B cell (primary cell): ENCODE measurements around the gene PRRG4. TPM values are rescaled to one million over a fixed set of nuclear protein-coding genes. Genes with fewer than 3 reads are reported as not detected.

Experiments
- ATAC-seq: fragments of 200-7000 bp; cut with Tn5 transposase; one replicate; pipeline ENCODE4 v1.10.0; 2021; ENCODE audit warnings: low read depth, mild to moderate bottlenecking, moderate number of reproducible peaks, moderate library complexity
- CTCF ChIA-PET: fragments of 350-600 bp; sonication (Branson Sonifier 250); formaldehyde crosslinking; loops from one replicate; lab custom pipeline; 2021; ENCODE audit warnings: antibody characterized with exemption, inconsistent platforms; lab: Charles Lee
- POLR2A ChIA-PET: fragments of 350-600 bp; sonication (Branson Sonifier 250); formaldehyde crosslinking; loops from one replicate; lab custom pipeline; 2021; ENCODE audit warnings: antibody characterized with exemption; lab: Charles Lee
- DNase-seq: peaks from one replicate; pipeline ENCODE4 v3.0.0; 2013
- H2AFZ ChIP-seq: 2 replicates; pipeline ENCODE4 v1.6.1; 2012; ENCODE audit warnings: mild to moderate bottlenecking, low read depth, low read length; ENCODE audit not compliant: insufficient read depth, poor library complexity, severe bottlenecking
- H3K27ac ChIP-seq, 2 donors: 1 replicate in 1 of 2; 2 replicates in 1 of 2; pipeline ENCODE4 v1.5.1; 2012 to 2013; ENCODE audit warnings: low read length in 2 of 2, mild to moderate bottlenecking in 2 of 2, moderate library complexity in 1 of 2
- H3K27me3 ChIP-seq, 4 experiments: fragments of 200-600 bp in 1 of 4; sonication (generic) in 1 of 4; replicated peaks in 1 of 4; 1 replicate in 2 of 4; 2 replicates in 2 of 4; pipeline versions ENCODE4 v1.6.1 to v1.7.0; 2013 to 2016; ENCODE audit warnings: low read length in 3 of 4, mild to moderate bottlenecking in 2 of 4, mixed read lengths in 1 of 4, moderate library complexity in 1 of 4; ENCODE audit not compliant: insufficient read depth in 4 of 4, control insufficient read depth in 3 of 4; ENCODE audit errors: control extremely low read depth in 1 of 4
- H3K36me3 ChIP-seq, 2 experiments: replicated peaks in 1 of 2; 1 replicate in 1 of 2; 2 replicates in 1 of 2; pipeline versions ENCODE4 v1.6.1 to v1.7.1; 2013; ENCODE audit warnings: low read length in 1 of 2; ENCODE audit not compliant: insufficient read depth in 2 of 2, control insufficient read depth in 1 of 2; ENCODE audit errors: control extremely low read depth in 1 of 2, extremely low read depth in 1 of 2
- H3K4me1 ChIP-seq, 2 donors: fragments of 200-600 bp in 1 of 2; sonication (generic) in 1 of 2; 1 replicate in 1 of 2; 2 replicates in 1 of 2; pipeline versions ENCODE4 v1.5.1 to v1.6.1; 2013 to 2017; ENCODE audit warnings: low read length in 2 of 2; ENCODE audit not compliant: control insufficient read depth in 2 of 2, insufficient read depth in 2 of 2
- H3K4me2 ChIP-seq: replicated peaks from 2 replicates; pipeline ENCODE3; 2012; ENCODE audit warnings: mild to moderate bottlenecking, low read depth, low read length; ENCODE audit not compliant: poor library complexity, severe bottlenecking
- H3K4me3 ChIP-seq, 5 experiments: fragments of 200-600 bp in 1 of 5; sonication (generic) in 1 of 5; 1 replicate in 3 of 5; 2 replicates in 2 of 5; pipeline versions ENCODE4 v1.5.1 to v1.7.0; 2011 to 2016; ENCODE audit warnings: low read length in 4 of 5, mild to moderate bottlenecking in 4 of 5, low read depth in 2 of 5, control low read depth in 1 of 5, moderate library complexity in 1 of 5; ENCODE audit not compliant: insufficient read depth in 1 of 5; ENCODE audit errors: control extremely low read depth in 1 of 5, extremely low read depth in 1 of 5
- H3K79me2 ChIP-seq: fragments of 200-600 bp; sonication (generic); one replicate; pipeline ENCODE4 v1.6.0; 2016; ENCODE audit warnings: low read length; ENCODE audit not compliant: control insufficient read depth, insufficient read depth
- H3K9ac ChIP-seq: fragments of 200-600 bp; sonication (generic); 2 replicates; pipeline ENCODE4 v1.6.1; 2017; ENCODE audit warnings: mild to moderate bottlenecking, low read length, moderate library complexity
- H3K9me3 ChIP-seq, 3 donors: one replicate each; pipeline versions ENCODE4 v1.6.1 to v1.7.1; 2013; ENCODE audit warnings: low read length in 2 of 3; ENCODE audit not compliant: control insufficient read depth in 2 of 3, insufficient read depth in 1 of 3; ENCODE audit errors: control extremely low read depth in 1 of 3
- H4K20me1 ChIP-seq: 2 replicates; pipeline ENCODE4 v1.6.0; 2012; ENCODE audit warnings: mild to moderate bottlenecking, low read length; ENCODE audit not compliant: insufficient read depth, control insufficient read depth, poor library complexity, severe bottlenecking
- H3K27ac Mint-ChIP-seq: one replicate; pipeline ENCODE4 v1.8.0; 2021; ENCODE audit warnings: mixed read lengths
- H3K27me3 Mint-ChIP-seq: one replicate; pipeline ENCODE4 v1.8.0; 2021; ENCODE audit warnings: mixed read lengths
- H3K4me1 Mint-ChIP-seq: one replicate; pipeline ENCODE4 v1.8.0; 2021; ENCODE audit warnings: mixed read lengths
- H3K4me3 Mint-ChIP-seq: one replicate; pipeline ENCODE4 v1.8.0; 2021; ENCODE audit warnings: mixed read lengths
- H3K9me3 Mint-ChIP-seq: one replicate; pipeline ENCODE4 v1.8.0; 2022; ENCODE audit warnings: mixed read lengths; ENCODE audit not compliant: insufficient read depth
- EZH2 ChIP-seq: IDR thresholded peaks from 2 replicates; pipeline ENCODE4 v1.6.1; 2012; ENCODE audit warnings: borderline replicate concordance, low read depth, mild to moderate bottlenecking, moderate library complexity, low read length; ENCODE audit not compliant: insufficient read depth, poor library complexity, severe bottlenecking
- WGBS: methylation state at CpG from one replicate; pipeline ENCODE4 v1.1.5; 2013; ENCODE audit warnings: missing lambda C conversion rate; ENCODE audit not compliant: insufficient coverage; 5-methylcytosine and 5-hydroxymethylcytosine counted together
- intact Hi-C: fragments of 100-400 bp; cut with micrococcal nuclease; formaldehyde crosslinking; loops from one replicate; pipeline ENCODE4 v1.10.0; 2022
- polyA plus RNA-seq: library from polyadenylated mRNA; depleted of rRNA; stranded (reverse); fragments of >200 nt; gene quantifications from 2 replicates; pipeline ENCODE4 v1.2.3, GENCODE V29; 2012
- total RNA-seq, 2 donors: library from RNA; stranded (reverse); fragments of 120-200 nt in 1 of 2; gene quantifications; 1 replicate in 1 of 2; 2 replicates in 1 of 2; pipeline versions ENCODE4 v1.2.3 to v1.2.4, GENCODE V29; 2013 to 2022
- TF ChIP-seq, protein P1 (sequence below): fragments of 200-600 bp; IDR thresholded peaks from one replicate; pipeline ENCODE4 v1.8.0; 2022; ENCODE audit warnings: antibody characterized with exemption, mild to moderate bottlenecking

The PRRG4 gene
- total and polyA plus RNA-seq, 2 donors (not counting 1 experiment from before 2014, with no cell fraction given), result 0.07 TPM; not detected in 1

DNA sequence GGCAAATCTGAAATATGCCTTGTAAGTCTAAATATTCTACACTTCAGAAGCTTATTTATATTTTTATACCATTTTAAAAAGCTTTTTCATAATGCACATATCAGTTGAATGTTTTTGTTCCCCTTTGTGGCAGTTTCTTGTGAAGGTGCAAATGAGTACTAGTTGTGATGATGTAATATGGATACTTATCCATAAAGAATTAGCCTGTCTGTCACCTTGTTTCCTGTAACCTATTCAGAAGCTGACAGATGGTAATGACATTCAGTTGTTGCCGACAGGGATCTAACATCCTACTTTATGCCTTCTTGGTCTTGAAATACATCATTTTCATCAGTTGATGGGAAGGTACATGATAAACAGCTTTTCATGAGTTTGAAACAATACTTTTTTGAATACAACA, 65.7 kb downstream of the PRRG4 start:
- Histone ChIP-seq H3K79me2 (peaks cover 70% of the 10 kb centered on the region), H3K4me3 (no peak overlapping the region), H3K4me2 (no peak overlapping the region), H3K9ac (no peak overlapping the region), H2AFZ (no peak overlapping the region), H3K27me3 (no peaks in the 10 kb centered on the region), H3K4me1 (peaks cover 12 to 16% of the 10 kb centered on the region in 2 donors), H3K36me3 (no peaks in the 10 kb centered on the region), H3K9me3 (no peaks in the 10 kb centered on the region), H4K20me1 (peaks cover 12% of the 10 kb centered on the region), H3K27ac (no peak overlapping the region)
- ATAC-seq, result no peak
- Mint-ChIP-seq H3K27ac (no peak overlapping the region), H3K4me1 (peaks cover 43% of the 10 kb centered on the region), H3K9me3 (no peaks in the 10 kb centered on the region), H3K4me3 (peak overlapping the region; percentile 19), H3K27me3 (no peaks in the 10 kb centered on the region)
- no CpG with 5 or more reads among the region's 1 CpG for WGBS
- POLR2A ChIA-PET, result no interaction called here
- DNase-seq, result no peak
- intact Hi-C loops, result loop anchor here (2.0 to 10.0 kb wide), 2 partner anchors 265 to 879 kb away; partner anchors contain the start of genes CSTF3 and FBXO3
- CTCF ChIA-PET, result interaction anchor here (1.4 kb wide), 1 partner anchor 170 kb away, joined by 7 read pairs; no protein-coding TSS in a partner anchor
- TF ChIP-seq EZH2, result no peak
- TF ChIP-seq, protein P1, sequence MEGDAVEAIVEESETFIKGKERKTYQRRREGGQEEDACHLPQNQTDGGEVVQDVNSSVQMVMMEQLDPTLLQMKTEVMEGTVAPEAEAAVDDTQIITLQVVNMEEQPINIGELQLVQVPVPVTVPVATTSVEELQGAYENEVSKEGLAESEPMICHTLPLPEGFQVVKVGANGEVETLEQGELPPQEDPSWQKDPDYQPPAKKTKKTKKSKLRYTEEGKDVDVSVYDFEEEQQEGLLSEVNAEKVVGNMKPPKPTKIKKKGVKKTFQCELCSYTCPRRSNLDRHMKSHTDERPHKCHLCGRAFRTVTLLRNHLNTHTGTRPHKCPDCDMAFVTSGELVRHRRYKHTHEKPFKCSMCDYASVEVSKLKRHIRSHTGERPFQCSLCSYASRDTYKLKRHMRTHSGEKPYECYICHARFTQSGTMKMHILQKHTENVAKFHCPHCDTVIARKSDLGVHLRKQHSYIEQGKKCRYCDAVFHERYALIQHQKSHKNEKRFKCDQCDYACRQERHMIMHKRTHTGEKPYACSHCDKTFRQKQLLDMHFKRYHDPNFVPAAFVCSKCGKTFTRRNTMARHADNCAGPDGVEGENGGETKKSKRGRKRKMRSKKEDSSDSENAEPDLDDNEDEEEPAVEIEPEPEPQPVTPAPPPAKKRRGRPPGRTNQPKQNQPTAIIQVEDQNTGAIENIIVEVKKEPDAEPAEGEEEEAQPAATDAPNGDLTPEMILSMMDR, result no peak

DNA sequence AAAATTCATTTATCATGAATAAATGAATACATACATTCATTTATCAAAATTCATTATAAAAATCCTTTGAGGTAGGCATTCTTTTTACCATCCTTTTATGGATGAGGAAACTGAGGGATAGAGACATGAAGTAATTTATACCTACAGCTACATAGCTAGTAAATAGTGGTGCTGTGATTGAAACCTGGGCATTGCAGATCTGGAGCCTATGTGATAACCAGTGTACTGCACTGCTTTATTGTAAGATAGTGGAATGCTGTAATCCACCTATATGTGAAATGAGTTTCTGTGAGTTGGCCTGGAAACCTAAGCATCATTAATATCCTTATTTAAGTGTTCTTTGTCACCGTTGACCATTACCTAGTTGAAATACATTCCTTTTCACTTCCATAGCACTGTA, 67.4 kb downstream of the PRRG4 start:
- no peaks in the 10 kb centered on the region for H3K36me3 ChIP-seq
- no CpG with 5 or more reads among the region's 1 CpG for WGBS

More for the DNA sequence above, 67.4 kb downstream of the PRRG4 start:
- no peak overlapping the region for H3K4me3 Mint-ChIP-seq
- H3K27me3 ChIP-seq, result no peaks in the 10 kb centered on the region
- no peak for ATAC-seq
- H3K4me3 ChIP-seq, result no peak overlapping the region
- no peak overlapping the region for H3K27ac Mint-ChIP-seq
- TF ChIP-seq, protein P1, result no peak
- no peak for TF ChIP-seq EZH2
- no peaks in the 10 kb centered on the region for H3K27me3 Mint-ChIP-seq
- H2AFZ ChIP-seq, result no peak overlapping the region
- H3K9me3 ChIP-seq, result no peaks in the 10 kb centered on the region
- H3K27ac ChIP-seq, result no peak overlapping the region
- no peaks in the 10 kb centered on the region for H3K9me3 Mint-ChIP-seq
- no peak for DNase-seq
- H3K79me2 ChIP-seq, result peaks cover 87% of the 10 kb centered on the region
- H3K9ac ChIP-seq, result no peak overlapping the region
- H3K4me2 ChIP-seq, result no peak overlapping the region
- ChIA-PET CTCF (no interaction called here), POLR2A (no interaction called here)
- intact Hi-C loops, result loop anchor here (10.0 kb wide), 1 partner anchor 878 kb away; the partner anchor contains the start of gene FBXO3
- H4K20me1 ChIP-seq, result peaks cover 20% of the 10 kb centered on the region
- peaks cover 7 to 11% of the 10 kb centered on the region in 2 donors for H3K4me1 ChIP-seq
- peaks cover 40% of the 10 kb centered on the region for H3K4me1 Mint-ChIP-seq
